HT-29 (cell line): ENCODE measurements around the gene FSCN2. TPM values are rescaled to one million over a fixed set of nuclear protein-coding genes. Genes with fewer than 3 reads are reported as not detected.

ENCODE experiments used
- DNase-seq: peaks from one replicate; pipeline ENCODE4 v3.0.0-alpha.2; 2015; ENCODE audit warnings: low spot score
- total RNA-seq: library from RNA; depleted of rRNA; stranded (reverse); fragments of >200 nt; shearing (Covaris generic); gene quantifications from 2 replicates; pipeline ENCODE4 v1.2.3, GENCODE V29; 2014

Gene FSCN2
- total RNA-seq, 1 experiment from 2014 or later, result 4.3 TPM

- DNase-seq, result peak; percentile 91
Observed at GRCh38 chr17:81512562-81513371, 15.4 kb upstream of the FSCN2 start, which contains the start of gene ACTG1. Gene ACTG1 (minus strand): TSS chr17:81512799. CDS start chr17:81512354, 445 bp downstream.

- peak; percentile 78 for DNase-seq
Observed at GRCh38 chr17:81513372-81513752, 14.8 kb upstream of the FSCN2 start.

GRCh38 chr17:81513753-81514488 is 14.3 kb upstream of the FSCN2 start:
- DNase-seq, result peak; percentile 84

- DNase-seq, result no peak
Observed at GRCh38 chr17:81514489-81514738, 13.8 kb upstream of the FSCN2 start.

- DNase-seq, result peak; percentile 75
Observed at GRCh38 chr17:81514739-81515529, 13.2 kb upstream of the FSCN2 start.

GRCh38 chr17:81515530-81516041 is 12.6 kb upstream of the FSCN2 start:
- no peak for DNase-seq

- DNase-seq, result no peak
Observed at GRCh38 chr17:81516439-81516838, 11.7 kb upstream of the FSCN2 start.

GRCh38 chr17:81517009-81517338 is 11.2 kb upstream of the FSCN2 start:
- DNase-seq, result no peak

- DNase-seq, result no peak
Observed at GRCh38 chr17:81517339-81518112, 10.7 kb upstream of the FSCN2 start.

- peak; percentile 64 for DNase-seq
Observed at GRCh38 chr17:81518113-81518784, 9.9 kb upstream of the FSCN2 start.

- DNase-seq, result peak; percentile 71
Observed at GRCh38 chr17:81518785-81519283, 9.3 kb upstream of the FSCN2 start.

GRCh38 chr17:81519284-81520020 is 8.7 kb upstream of the FSCN2 start:
- peak; percentile 81 for DNase-seq

GRCh38 chr17:81520021-81520901 is 7.9 kb upstream of the FSCN2 start:
- no peak for DNase-seq

GRCh38 chr17:81522491-81523401 is 5.4 kb upstream of the FSCN2 start:
- DNase-seq, result no peak

- DNase-seq, result no peak
Observed at GRCh38 chr17:81523402-81524038, 4.7 kb upstream of the FSCN2 start.

- DNase-seq, result no peak
Observed at GRCh38 chr17:81524039-81524864, 3.9 kb upstream of the FSCN2 start.

- no peak for DNase-seq
Observed at GRCh38 chr17:81524865-81525159, 3.4 kb upstream of the FSCN2 start.
